NB4 (cell line): ENCODE measurements around the gene MPHOSPH8.

ENCODE experiments used
- POLR2A ChIP-seq: IDR thresholded peaks from 2 replicates; pipeline ENCODE4 v1.6.1; 2011; ENCODE audit warnings: mild to moderate bottlenecking; ENCODE audit not compliant: insufficient read length; ENCODE audit errors: extremely low read depth
- TF ChIP-seq, protein P1 (sequence below): IDR thresholded peaks from one replicate; pipeline ENCODE4 v1.5.1; 2012; ENCODE audit warnings: low read depth, low read length
- TF ChIP-seq, protein P2 (sequence below): IDR thresholded peaks from 2 replicates; pipeline ENCODE4 v1.6.1; 2011; ENCODE audit warnings: low read depth, low read length

DNA sequence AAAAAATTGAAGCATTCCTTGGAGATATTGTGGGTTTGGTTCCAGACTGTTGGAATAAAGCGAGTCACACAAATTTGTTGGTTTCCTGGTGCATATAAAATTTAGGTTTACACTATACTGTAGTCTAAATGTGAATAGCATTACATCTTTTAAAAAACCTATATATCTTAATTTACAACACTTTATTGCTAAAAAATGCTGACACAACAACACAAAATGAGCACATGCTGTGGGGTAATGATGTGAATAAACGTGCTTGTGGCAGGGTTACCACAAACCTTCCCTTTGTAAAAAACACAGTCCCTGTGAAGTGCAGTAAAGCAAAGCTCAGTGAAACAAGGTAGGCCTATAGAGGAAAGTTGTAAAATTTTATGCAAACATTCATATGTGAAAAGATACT, 27.7 kb downstream of the MPHOSPH8 start:
- TF ChIP-seq, protein P1, sequence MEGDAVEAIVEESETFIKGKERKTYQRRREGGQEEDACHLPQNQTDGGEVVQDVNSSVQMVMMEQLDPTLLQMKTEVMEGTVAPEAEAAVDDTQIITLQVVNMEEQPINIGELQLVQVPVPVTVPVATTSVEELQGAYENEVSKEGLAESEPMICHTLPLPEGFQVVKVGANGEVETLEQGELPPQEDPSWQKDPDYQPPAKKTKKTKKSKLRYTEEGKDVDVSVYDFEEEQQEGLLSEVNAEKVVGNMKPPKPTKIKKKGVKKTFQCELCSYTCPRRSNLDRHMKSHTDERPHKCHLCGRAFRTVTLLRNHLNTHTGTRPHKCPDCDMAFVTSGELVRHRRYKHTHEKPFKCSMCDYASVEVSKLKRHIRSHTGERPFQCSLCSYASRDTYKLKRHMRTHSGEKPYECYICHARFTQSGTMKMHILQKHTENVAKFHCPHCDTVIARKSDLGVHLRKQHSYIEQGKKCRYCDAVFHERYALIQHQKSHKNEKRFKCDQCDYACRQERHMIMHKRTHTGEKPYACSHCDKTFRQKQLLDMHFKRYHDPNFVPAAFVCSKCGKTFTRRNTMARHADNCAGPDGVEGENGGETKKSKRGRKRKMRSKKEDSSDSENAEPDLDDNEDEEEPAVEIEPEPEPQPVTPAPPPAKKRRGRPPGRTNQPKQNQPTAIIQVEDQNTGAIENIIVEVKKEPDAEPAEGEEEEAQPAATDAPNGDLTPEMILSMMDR = no peak
- TF ChIP-seq, protein P2, sequence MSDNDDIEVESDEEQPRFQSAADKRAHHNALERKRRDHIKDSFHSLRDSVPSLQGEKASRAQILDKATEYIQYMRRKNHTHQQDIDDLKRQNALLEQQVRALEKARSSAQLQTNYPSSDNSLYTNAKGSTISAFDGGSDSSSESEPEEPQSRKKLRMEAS = no peak
- no peak for TF ChIP-seq POLR2A
